OCI-LY1 (cell line): ENCODE measurements around the gene BACH2.

Experiments
- CTCF ChIP-seq: fragments of 200-600 bp; sonication (generic), shearing (Covaris generic); IDR thresholded peaks from 2 replicates; pipeline ENCODE4 v1.5.1; 2017; ENCODE audit warnings: mild to moderate bottlenecking, antibody characterized with exemption, low read length, moderate library complexity, mixed read lengths
- EZH2 ChIP-seq: fragments of 200-600 bp; sonication (generic), shearing (Covaris generic); IDR thresholded peaks from 2 replicates; pipeline ENCODE4 v1.8.0; 2017; ENCODE audit warnings: borderline replicate concordance, mixed run types, mild to moderate bottlenecking, antibody characterized with exemption, low read length, moderate library complexity, mixed read lengths

- no peak for TF ChIP-seq CTCF
- no peak for TF ChIP-seq EZH2
Observed at GRCh38 chr6:90277302-90278011, 19.2 kb downstream of the BACH2 start.
